ENCODE results near the gene TJP3. TPM values are rescaled to one million over a fixed set of nuclear protein-coding genes. Genes with fewer than 3 reads are reported as not detected.

Gene TJP3
- total and polyA plus RNA-seq, 2 experiments from 2014 or later = 23.7 to 49.2 TPM

DNA sequence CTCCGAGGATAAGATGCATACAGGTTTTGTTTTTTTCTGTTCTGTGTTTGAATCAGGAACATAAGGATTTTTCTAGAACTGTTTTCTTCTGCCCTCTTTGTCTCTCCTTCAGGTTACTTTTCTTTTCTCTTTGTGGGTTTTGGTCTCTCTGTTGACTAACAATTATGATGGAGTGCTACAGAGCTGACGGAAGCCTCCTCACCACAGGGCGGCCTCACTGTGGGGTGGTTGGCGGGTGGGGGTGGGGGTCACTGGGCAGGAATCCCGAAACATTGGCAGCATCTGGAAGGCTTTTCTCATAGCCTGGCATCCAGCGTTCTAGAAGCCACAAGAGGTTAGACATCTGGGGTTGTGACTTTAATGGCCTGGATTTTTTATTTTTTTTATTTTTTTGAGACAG, 90.0 kb downstream of the TJP3 start:
- Histone ChIP-seq H2AFZ (no peak overlapping the region), H3K4me1 (ENCODE audit: insufficient read depth) (no peaks in the 10 kb centered on the region), H3K36me3 (replicated peaks; ENCODE audit: insufficient read depth, low read depth) (no peaks in the 10 kb centered on the region), H4K20me1 (ENCODE audit: insufficient read depth, poor library complexity, severe bottlenecking) (no peaks in the 10 kb centered on the region), H3K27ac (no peak overlapping the region), H3K79me2 (no peaks in the 10 kb centered on the region), H3K4me2 (no peak overlapping the region), H3K9me3 (ENCODE audit: low read depth) (no peaks in the 10 kb centered on the region), H3K4me3 (no peak overlapping the region), H3K27me3 (peaks cover 35% of the 10 kb centered on the region), H3K9me2 (replicated peaks; ENCODE audit: insufficient read depth) (no peaks in the 10 kb centered on the region)
- WGBS (ENCODE audit: low lambda C conversion rate, missing lambda C conversion rate) = 71% methylated on average over 6 of the region's 6 CpGs
- TF ChIP-seq EZH2 (IDR thresholded peaks at IDR 0.05; ENCODE audit: borderline replicate concordance) (no peak), EZH2phosphoT487 (IDR thresholded peaks at IDR 0.05; ENCODE audit: low read depth, severe bottlenecking, unreplicated experiment) (no peak)
- TF ChIP-seq, protein P1, sequence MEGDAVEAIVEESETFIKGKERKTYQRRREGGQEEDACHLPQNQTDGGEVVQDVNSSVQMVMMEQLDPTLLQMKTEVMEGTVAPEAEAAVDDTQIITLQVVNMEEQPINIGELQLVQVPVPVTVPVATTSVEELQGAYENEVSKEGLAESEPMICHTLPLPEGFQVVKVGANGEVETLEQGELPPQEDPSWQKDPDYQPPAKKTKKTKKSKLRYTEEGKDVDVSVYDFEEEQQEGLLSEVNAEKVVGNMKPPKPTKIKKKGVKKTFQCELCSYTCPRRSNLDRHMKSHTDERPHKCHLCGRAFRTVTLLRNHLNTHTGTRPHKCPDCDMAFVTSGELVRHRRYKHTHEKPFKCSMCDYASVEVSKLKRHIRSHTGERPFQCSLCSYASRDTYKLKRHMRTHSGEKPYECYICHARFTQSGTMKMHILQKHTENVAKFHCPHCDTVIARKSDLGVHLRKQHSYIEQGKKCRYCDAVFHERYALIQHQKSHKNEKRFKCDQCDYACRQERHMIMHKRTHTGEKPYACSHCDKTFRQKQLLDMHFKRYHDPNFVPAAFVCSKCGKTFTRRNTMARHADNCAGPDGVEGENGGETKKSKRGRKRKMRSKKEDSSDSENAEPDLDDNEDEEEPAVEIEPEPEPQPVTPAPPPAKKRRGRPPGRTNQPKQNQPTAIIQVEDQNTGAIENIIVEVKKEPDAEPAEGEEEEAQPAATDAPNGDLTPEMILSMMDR (IDR thresholded peaks at IDR 0.05; ENCODE audit: poor library complexity) = no peak
- DNase-seq (ENCODE audit: low spot score) = no peak

Small RNA genes lying within 50 kb of the gene (small RNA-seq; reads per million reads assigned to genes)
- not detected for gene AC005777.1

Other genes starting within 250 kb of the TJP3 start
- 81.2 and 85.5 TPM in 2 replicates for gene SMIM24, start 227.9 kb upstream of the TJP3 start, total RNA-seq
- gene SMIM24, start 227.9 kb upstream of the TJP3 start, polyA plus RNA-seq = 114 and 151 TPM in 2 replicates
- gene SMIM44, start 224.9 kb upstream of the TJP3 start, total RNA-seq = not detected in 2 replicates
- gene SMIM44, start 224.9 kb upstream of the TJP3 start, polyA plus RNA-seq = not detected in 2 replicates
- gene DOHH, start 207.7 kb upstream of the TJP3 start, total RNA-seq = 10.9 and 14.9 TPM in 2 replicates
- gene DOHH, start 207.7 kb upstream of the TJP3 start, polyA plus RNA-seq = 17.6 and 28.2 TPM in 2 replicates
- 18.1 and 32.1 TPM in 2 replicates for gene FZR1, start 202.1 kb upstream of the TJP3 start, total RNA-seq
- 51.0 and 51.9 TPM in 2 replicates for gene FZR1, start 202.1 kb upstream of the TJP3 start, polyA plus RNA-seq
- not detected in 2 replicates for gene TEKTIP1, start 169.2 kb upstream of the TJP3 start, total RNA-seq
- 1.4 and 1.5 TPM in 2 replicates for gene TEKTIP1, start 169.2 kb upstream of the TJP3 start, polyA plus RNA-seq
- gene MFSD12, start 150.8 kb upstream of the TJP3 start, total RNA-seq = 39.3 and 44.7 TPM in 2 replicates
- 57.7 and 63.5 TPM in 2 replicates for gene MFSD12, start 150.8 kb upstream of the TJP3 start, polyA plus RNA-seq
- 61.4 and 62.6 TPM in 2 replicates for gene HMG20B, start 135.4 kb upstream of the TJP3 start, total RNA-seq
- 82.3 and 105 TPM in 2 replicates for gene HMG20B, start 135.4 kb upstream of the TJP3 start, polyA plus RNA-seq
- gene GIPC3, start 122.9 kb upstream of the TJP3 start, total RNA-seq = 0.04 TPM in 1 of 2 replicates, not detected in the other
- 0.19 and 0.28 TPM in 2 replicates for gene GIPC3, start 122.9 kb upstream of the TJP3 start, polyA plus RNA-seq
- 0.12 and 0.70 TPM in 2 replicates for gene TBXA2R, start 101.5 kb upstream of the TJP3 start, total RNA-seq
- gene TBXA2R, start 101.5 kb upstream of the TJP3 start, polyA plus RNA-seq = 1.2 and 2.0 TPM in 2 replicates
- 15.5 and 18.3 TPM in 2 replicates for gene CACTIN, start 81.6 kb upstream of the TJP3 start, total RNA-seq
- gene CACTIN, start 81.6 kb upstream of the TJP3 start, polyA plus RNA-seq = 15.7 and 18.3 TPM in 2 replicates
- gene PIP5K1C, start 7.9 kb upstream of the TJP3 start, total RNA-seq = 13.7 and 20.7 TPM in 2 replicates
- 33.5 and 37.1 TPM in 2 replicates for gene PIP5K1C, start 7.9 kb upstream of the TJP3 start, polyA plus RNA-seq
- gene APBA3, start 53.3 kb downstream of the TJP3 start, total RNA-seq = 20.7 and 27.1 TPM in 2 replicates
- 25.5 and 29.0 TPM in 2 replicates for gene APBA3, start 53.3 kb downstream of the TJP3 start, polyA plus RNA-seq
- gene MRPL54, start 54.3 kb downstream of the TJP3 start, total RNA-seq = 39.0 and 42.2 TPM in 2 replicates
- 71.2 and 86.8 TPM in 2 replicates for gene MRPL54, start 54.3 kb downstream of the TJP3 start, polyA plus RNA-seq
- gene RAX2, start 63.8 kb downstream of the TJP3 start, total RNA-seq = not detected in 2 replicates
- 0.22 TPM in 1 of 2 replicates, not detected in the other for gene RAX2, start 63.8 kb downstream of the TJP3 start, polyA plus RNA-seq
- gene MATK, start 78.0 kb downstream of the TJP3 start, total RNA-seq = not detected in 2 replicates
- 0.34 and 0.50 TPM in 2 replicates for gene MATK, start 78.0 kb downstream of the TJP3 start, polyA plus RNA-seq
- gene ZFR2, start 160.7 kb downstream of the TJP3 start, total RNA-seq = 0.36 and 0.97 TPM in 2 replicates
- 1.7 and 3.3 TPM in 2 replicates for gene ZFR2, start 160.7 kb downstream of the TJP3 start, polyA plus RNA-seq
- 0.13 and 0.28 TPM in 2 replicates for gene ATCAY, start 172.3 kb downstream of the TJP3 start, total RNA-seq
- gene ATCAY, start 172.3 kb downstream of the TJP3 start, polyA plus RNA-seq = 0.33 TPM in 1 of 2 replicates, not detected in the other
- gene NMRK2, start 224.7 kb downstream of the TJP3 start, total RNA-seq = 0.32 TPM in 1 of 2 replicates, not detected in the other
- 0.95 TPM in 1 of 2 replicates, not detected in the other for gene NMRK2, start 224.7 kb downstream of the TJP3 start, polyA plus RNA-seq

All from hepatocyte (in vitro differentiated cells).